Activated T-cell treated with anti-CD3 and anti-CD28 coated beads, Interleukin-2, amount 50 U/mL, for 4 hours (primary cell): Measurements from ENCODE around the gene HAND2. TPM values are rescaled to one million over a fixed set of nuclear protein-coding genes. Genes with fewer than 3 reads are reported as not detected.

Experiments
- ATAC-seq, 2 donors: fragments of 200-7000 bp; cut with Tn5 transposase; one replicate each; pipeline ENCODE4 v1.10.0; 2021
- DNase-seq: peaks from one replicate; pipeline ENCODE4 v3.0.0-alpha.2; 2020
- H3K27me3 Mint-ChIP-seq: one replicate; pipeline ENCODE4 v1.8.0; 2021; ENCODE audit warnings: low read depth, mixed read lengths
- H3K36me3 Mint-ChIP-seq: one replicate; pipeline ENCODE4 v1.8.0; 2022; ENCODE audit warnings: mixed read lengths; ENCODE audit not compliant: insufficient read depth
- H3K4me1 Mint-ChIP-seq: one replicate; pipeline ENCODE4 v1.8.0; 2021; ENCODE audit warnings: low read depth, mixed read lengths
- H3K4me3 Mint-ChIP-seq: one replicate; pipeline ENCODE4 v1.8.0; 2021; ENCODE audit warnings: mild to moderate bottlenecking, moderate library complexity, mixed read lengths
- H3K9me3 Mint-ChIP-seq: one replicate; pipeline ENCODE4 v1.8.0; 2021; ENCODE audit warnings: mixed read lengths
- total RNA-seq, 3 donors: library from RNA; stranded (reverse); gene quantifications; one replicate each; pipeline ENCODE4 v1.2.1, GENCODE V29; 2021

The HAND2 gene
- total RNA-seq, 3 donors from 2014 or later: not detected

GRCh38 chr4:173530326-173531085 is 477 bp upstream of the HAND2 start:
- DNase-seq (no peak), ATAC-seq (no peak)
- H3K4me1 Mint-ChIP-seq: peaks cover 12% of the 10 kb centered on the region
- peak overlapping the region; percentile 51 for H3K4me3 Mint-ChIP-seq
- H3K36me3 Mint-ChIP-seq: no peaks in the 10 kb centered on the region
- H3K9me3 Mint-ChIP-seq: peaks cover 5% of the 10 kb centered on the region
- H3K27me3 Mint-ChIP-seq: peaks cover 89% of the 10 kb centered on the region

- H3K9me3 Mint-ChIP-seq: peaks cover 5% of the 10 kb centered on the region
- peaks cover 15% of the 10 kb centered on the region for H3K4me1 Mint-ChIP-seq
- H3K36me3 Mint-ChIP-seq: no peaks in the 10 kb centered on the region
- DNase-seq (no peak), ATAC-seq (peak in 1 of 2 donors; percentile 23)
- no peak overlapping the region for H3K4me3 Mint-ChIP-seq
- H3K27me3 Mint-ChIP-seq: peaks cover 88% of the 10 kb centered on the region
Observed at GRCh38 chr4:173528378-173529321, 1.4 kb downstream of the HAND2 start.

GRCh38 chr4:173527103-173527891 is 2.7 kb downstream of the HAND2 start:
- ATAC-seq (no peak), DNase-seq (no peak)
- H3K9me3 Mint-ChIP-seq: peaks cover 5% of the 10 kb centered on the region
- H3K27me3 Mint-ChIP-seq: peaks cover 85% of the 10 kb centered on the region
- peaks cover 20% of the 10 kb centered on the region for H3K4me1 Mint-ChIP-seq
- no peaks in the 10 kb centered on the region for H3K36me3 Mint-ChIP-seq
- no peak overlapping the region for H3K4me3 Mint-ChIP-seq

GRCh38 chr4:173526724-173527102 is 3.3 kb downstream of the HAND2 start:
- no peak for ATAC-seq
- Mint-ChIP-seq H3K4me3 (no peak overlapping the region), H3K4me1 (peaks cover 22% of the 10 kb centered on the region), H3K9me3 (peaks cover 5% of the 10 kb centered on the region), H3K36me3 (no peaks in the 10 kb centered on the region), H3K27me3 (peaks cover 84% of the 10 kb centered on the region)
- no peak for DNase-seq

GRCh38 chr4:173526027-173526482 is 4.0 kb downstream of the HAND2 start:
- Mint-ChIP-seq H3K4me1 (peaks cover 22% of the 10 kb centered on the region), H3K36me3 (no peaks in the 10 kb centered on the region), H3K27me3 (peaks cover 83% of the 10 kb centered on the region), H3K9me3 (peaks cover 5% of the 10 kb centered on the region), H3K4me3 (peak overlapping the region; percentile 33)
- no peak for DNase-seq
- no peak for ATAC-seq

- H3K4me3 Mint-ChIP-seq: no peak overlapping the region
Observed at GRCh38 chr4:173525118-173526011, 4.7 kb downstream of the HAND2 start.

GRCh38 chr4:173524218-173525117 is 5.6 kb downstream of the HAND2 start:
- Mint-ChIP-seq H3K9me3 (peaks cover 5% of the 10 kb centered on the region), H3K36me3 (no peaks in the 10 kb centered on the region), H3K4me3 (no peak overlapping the region), H3K27me3 (peaks cover 87% of the 10 kb centered on the region), H3K4me1 (peaks cover 14% of the 10 kb centered on the region)
- DNase-seq (no peak), ATAC-seq (no peak)

More at GRCh38 chr4:173525118-173526011, 4.7 kb downstream of the HAND2 start:
- H3K9me3 Mint-ChIP-seq: peaks cover 5% of the 10 kb centered on the region
- H3K4me1 Mint-ChIP-seq: peaks cover 21% of the 10 kb centered on the region
- peaks cover 83% of the 10 kb centered on the region for H3K27me3 Mint-ChIP-seq
- no peak for DNase-seq
- no peaks in the 10 kb centered on the region for H3K36me3 Mint-ChIP-seq
- no peak for ATAC-seq

- H3K36me3 Mint-ChIP-seq: no peaks in the 10 kb centered on the region
- peaks cover 12% of the 10 kb centered on the region for H3K4me1 Mint-ChIP-seq
- no peak overlapping the region for H3K4me3 Mint-ChIP-seq
Observed at GRCh38 chr4:173522951-173523395, 7.1 kb downstream of the HAND2 start.

GRCh38 chr4:173522160-173522950 is 7.7 kb downstream of the HAND2 start:
- Mint-ChIP-seq H3K4me1 (peaks cover 12% of the 10 kb centered on the region), H3K9me3 (peaks cover 5% of the 10 kb centered on the region)
- DNase-seq: no peak

More at GRCh38 chr4:173522951-173523395, 7.1 kb downstream of the HAND2 start:
- peaks cover 92% of the 10 kb centered on the region for H3K27me3 Mint-ChIP-seq
- ATAC-seq (no peak), DNase-seq (no peak)
- H3K9me3 Mint-ChIP-seq: peaks cover 5% of the 10 kb centered on the region

GRCh38 chr4:173521467-173522159 is 8.4 kb downstream of the HAND2 start:
- DNase-seq: no peak
- Mint-ChIP-seq H3K27me3 (peaks cover 89% of the 10 kb centered on the region), H3K36me3 (no peaks in the 10 kb centered on the region), H3K9me3 (peaks cover 5% of the 10 kb centered on the region), H3K4me1 (peaks cover 15% of the 10 kb centered on the region), H3K4me3 (no peak overlapping the region)
- no peak for ATAC-seq

More at GRCh38 chr4:173522160-173522950, 7.7 kb downstream of the HAND2 start:
- H3K36me3 Mint-ChIP-seq: no peaks in the 10 kb centered on the region
- H3K4me3 Mint-ChIP-seq: no peak overlapping the region
- ATAC-seq: peak in 1 of 2 donors; percentile 25
- peaks cover 90% of the 10 kb centered on the region for H3K27me3 Mint-ChIP-seq

- H3K36me3 Mint-ChIP-seq: no peaks in the 10 kb centered on the region
- H3K27me3 Mint-ChIP-seq: peaks cover 89% of the 10 kb centered on the region
- DNase-seq: no peak
- ATAC-seq: no peak
- H3K4me3 Mint-ChIP-seq: no peak overlapping the region
- peaks cover 3% of the 10 kb centered on the region for H3K9me3 Mint-ChIP-seq
- H3K4me1 Mint-ChIP-seq: peaks cover 15% of the 10 kb centered on the region
Observed at GRCh38 chr4:173520921-173521466, 9.0 kb downstream of the HAND2 start.
